Measurements from ENCODE around the gene ANKRD60. TPM values are rescaled to one million over a fixed set of nuclear protein-coding genes. Genes with fewer than 3 reads are reported as not detected.

Gene ANKRD60
- total RNA-seq, 2 donors from 2014 or later = not detected

DNA sequence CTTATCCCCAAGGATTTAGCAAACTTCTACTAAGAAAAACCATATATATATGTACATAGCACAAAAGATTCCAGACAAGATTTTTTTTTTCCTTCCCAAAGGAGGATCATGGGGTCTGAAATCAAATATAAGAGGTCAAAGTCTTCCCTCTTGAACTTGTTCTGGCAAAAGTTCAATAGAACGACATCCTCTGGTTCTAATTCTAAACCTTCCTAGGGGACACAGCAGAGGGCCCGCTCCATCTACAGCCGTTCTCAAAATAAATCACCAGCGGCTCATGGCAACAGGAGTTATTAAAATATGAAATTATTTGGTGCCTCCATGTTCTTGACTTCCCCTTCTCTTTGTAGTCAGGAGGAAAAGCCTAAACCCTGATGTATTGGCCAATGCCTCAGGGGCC, 29.0 kb downstream of the ANKRD60 start:
- TF ChIP-seq, protein P1, sequence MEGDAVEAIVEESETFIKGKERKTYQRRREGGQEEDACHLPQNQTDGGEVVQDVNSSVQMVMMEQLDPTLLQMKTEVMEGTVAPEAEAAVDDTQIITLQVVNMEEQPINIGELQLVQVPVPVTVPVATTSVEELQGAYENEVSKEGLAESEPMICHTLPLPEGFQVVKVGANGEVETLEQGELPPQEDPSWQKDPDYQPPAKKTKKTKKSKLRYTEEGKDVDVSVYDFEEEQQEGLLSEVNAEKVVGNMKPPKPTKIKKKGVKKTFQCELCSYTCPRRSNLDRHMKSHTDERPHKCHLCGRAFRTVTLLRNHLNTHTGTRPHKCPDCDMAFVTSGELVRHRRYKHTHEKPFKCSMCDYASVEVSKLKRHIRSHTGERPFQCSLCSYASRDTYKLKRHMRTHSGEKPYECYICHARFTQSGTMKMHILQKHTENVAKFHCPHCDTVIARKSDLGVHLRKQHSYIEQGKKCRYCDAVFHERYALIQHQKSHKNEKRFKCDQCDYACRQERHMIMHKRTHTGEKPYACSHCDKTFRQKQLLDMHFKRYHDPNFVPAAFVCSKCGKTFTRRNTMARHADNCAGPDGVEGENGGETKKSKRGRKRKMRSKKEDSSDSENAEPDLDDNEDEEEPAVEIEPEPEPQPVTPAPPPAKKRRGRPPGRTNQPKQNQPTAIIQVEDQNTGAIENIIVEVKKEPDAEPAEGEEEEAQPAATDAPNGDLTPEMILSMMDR (conservative IDR thresholded peaks at IDR 0.05) = no peak
- H3K4me3 Mint-ChIP-seq = no peak overlapping the region
- 96% methylated on average over 4 of the region's 4 CpGs; no CpG with 5 or more reads in 1 of the 2 experiments for WGBS, 2 experiments (ENCODE audit: insufficient coverage in 1 of 2, insufficient read length in 1 of 2)

DNA sequence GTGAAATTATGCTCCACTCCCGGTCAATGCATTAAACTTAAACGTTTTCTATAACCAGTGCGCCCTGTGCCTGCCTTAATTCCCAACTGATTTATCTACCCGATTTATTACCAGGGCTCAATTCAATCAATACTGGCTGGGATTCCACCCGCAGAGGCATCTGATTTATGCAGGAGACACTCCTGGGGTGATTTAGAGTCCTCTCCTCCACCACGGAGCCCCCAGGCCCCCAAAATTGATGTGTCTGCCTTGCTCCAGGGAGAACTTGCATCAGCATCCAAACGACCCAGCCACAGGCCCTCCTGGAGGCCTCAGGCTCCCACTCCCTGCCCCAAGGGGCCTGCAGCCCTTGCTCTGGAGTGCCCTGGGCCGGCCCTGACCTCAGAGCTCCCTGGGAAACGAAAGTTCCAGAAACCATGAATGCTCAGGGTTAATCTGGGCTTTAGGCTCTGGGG, 29.5 kb downstream of the ANKRD60 start:
- Histone ChIP-seq H3K9me3 (ENCODE audit: control insufficient read depth, low read length) (no peaks in the 10 kb centered on the region), H3K4me3 (ENCODE audit: low read length) (no peak overlapping the region), H3K9ac (ENCODE audit: extremely low read depth, low read length, poor library complexity, severe bottlenecking) (no peak overlapping the region), H3K36me3 (ENCODE audit: control insufficient read depth, insufficient read depth, low read length) (no peaks in the 10 kb centered on the region), H3K4me1 (ENCODE audit: control insufficient read depth, insufficient read depth, low read length) (no peaks in the 10 kb centered on the region), H3K27me3 (ENCODE audit: control insufficient read depth, insufficient read depth, low read length, poor library complexity, severe bottlenecking) (no peaks in the 10 kb centered on the region), H3K27ac (ENCODE audit: low read depth, low read length) (no peak overlapping the region)
- Mint-ChIP-seq H3K4me1 (no peaks in the 10 kb centered on the region), H3K36me3 (ENCODE audit: low read depth) (no peaks in the 10 kb centered on the region), H3K27ac (no peak overlapping the region), H3K9me3 (peaks cover 7% of the 10 kb centered on the region), H3K4me3 (no peak overlapping the region), H3K27me3 (ENCODE audit: insufficient read depth) (peaks cover 7% of the 10 kb centered on the region)
- TF ChIP-seq, protein P1 (conservative IDR thresholded peaks at IDR 0.05) = no peak
- WGBS, 2 experiments (ENCODE audit: insufficient coverage in 1 of 2, insufficient read length in 1 of 2) = 80 to 88% methylated on average over 7 to 9 of the region's 9 CpGs
- no peak for DNase-seq

More for the DNA sequence above, 29.0 kb downstream of the ANKRD60 start:
- Histone ChIP-seq H3K9ac (ENCODE audit: extremely low read depth, low read length, poor library complexity, severe bottlenecking) (no peak overlapping the region), H3K27ac (ENCODE audit: low read depth, low read length) (no peak overlapping the region), H3K36me3 (ENCODE audit: control insufficient read depth, insufficient read depth, low read length) (no peaks in the 10 kb centered on the region), H3K4me1 (ENCODE audit: control insufficient read depth, insufficient read depth, low read length) (no peaks in the 10 kb centered on the region), H3K4me3 (ENCODE audit: low read length) (no peak overlapping the region), H3K27me3 (ENCODE audit: control insufficient read depth, insufficient read depth, low read length, poor library complexity, severe bottlenecking) (no peaks in the 10 kb centered on the region), H3K9me3 (ENCODE audit: control insufficient read depth, low read length) (no peaks in the 10 kb centered on the region)
- no peak overlapping the region for H3K27ac Mint-ChIP-seq
- H3K4me1 Mint-ChIP-seq = no peaks in the 10 kb centered on the region
- no peaks in the 10 kb centered on the region for H3K36me3 Mint-ChIP-seq (ENCODE audit: low read depth)
- H3K9me3 Mint-ChIP-seq = peaks cover 7% of the 10 kb centered on the region
- DNase-seq = no peak
- H3K27me3 Mint-ChIP-seq (ENCODE audit: insufficient read depth) = peaks cover 8% of the 10 kb centered on the region

DNA sequence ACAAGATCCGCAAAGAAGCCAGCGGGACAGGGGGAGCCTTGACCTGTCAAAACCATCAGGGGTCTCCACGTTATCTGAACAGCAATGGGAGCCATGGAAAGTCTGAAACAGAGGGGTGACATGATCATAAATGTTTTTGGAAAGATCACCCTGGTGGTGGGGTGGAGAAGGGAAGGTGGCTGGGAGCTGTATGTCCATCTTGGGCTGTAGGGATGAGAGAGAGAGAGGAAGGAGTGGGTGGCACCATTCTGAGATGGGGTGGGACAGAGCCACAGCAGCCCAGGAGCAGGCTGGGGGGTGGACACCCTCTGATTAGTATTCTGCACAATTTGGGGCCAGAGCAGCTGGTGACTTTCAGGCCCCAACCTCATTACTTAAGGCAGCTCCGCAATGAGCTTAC, 30.1 kb downstream of the ANKRD60 start:
- Histone ChIP-seq H3K4me3 (ENCODE audit: low read length) (no peak overlapping the region), H3K4me1 (ENCODE audit: control insufficient read depth, insufficient read depth, low read length) (no peaks in the 10 kb centered on the region), H3K36me3 (ENCODE audit: control insufficient read depth, insufficient read depth, low read length) (no peaks in the 10 kb centered on the region), H3K27ac (ENCODE audit: low read depth, low read length) (no peak overlapping the region), H3K27me3 (ENCODE audit: control insufficient read depth, insufficient read depth, low read length, poor library complexity, severe bottlenecking) (no peaks in the 10 kb centered on the region), H3K9ac (ENCODE audit: extremely low read depth, low read length, poor library complexity, severe bottlenecking) (no peak overlapping the region), H3K9me3 (ENCODE audit: control insufficient read depth, low read length) (no peaks in the 10 kb centered on the region)
- Mint-ChIP-seq H3K27me3 (ENCODE audit: insufficient read depth) (peaks cover 8% of the 10 kb centered on the region), H3K36me3 (ENCODE audit: low read depth) (no peaks in the 10 kb centered on the region), H3K9me3 (peaks cover 7% of the 10 kb centered on the region), H3K4me3 (no peak overlapping the region), H3K4me1 (no peaks in the 10 kb centered on the region), H3K27ac (no peak overlapping the region)
- 90 to 98% methylated on average over 3 to 4 of the region's 4 CpGs for WGBS, 2 experiments (ENCODE audit: insufficient coverage in 1 of 2, insufficient read length in 1 of 2)
- no peak for DNase-seq
- TF ChIP-seq, protein P1 (conservative IDR thresholded peaks at IDR 0.05) = peak; percentile 38
